Choroid plexus epithelial cell (primary cell): ENCODE measurements around the gene DSG3.
"Not testable (repeated sequence)": the region's sequence is repeated elsewhere in the genome, so short reads cannot be mapped to it uniquely, and the experiment has no call there.

Experiments
- DNase-seq: peaks from one replicate; pipeline ENCODE4 v3.0.0-alpha.2; 2010; ENCODE audit warnings: low read depth
- H3K4me3 ChIP-seq: 2 replicates; pipeline ENCODE4 v1.5.1; 2011; ENCODE audit warnings: low read depth, mild to moderate bottlenecking, control low read depth, low read length, moderate library complexity
- TF ChIP-seq, protein P1 (sequence below): conservative IDR thresholded peaks from 2 replicates; pipeline ENCODE4 v1.5.1; 2011; ENCODE audit warnings: low read depth, mild to moderate bottlenecking, control low read depth, inconsistent platforms, low read length, moderate library complexity

The DSG3 gene

DNA sequence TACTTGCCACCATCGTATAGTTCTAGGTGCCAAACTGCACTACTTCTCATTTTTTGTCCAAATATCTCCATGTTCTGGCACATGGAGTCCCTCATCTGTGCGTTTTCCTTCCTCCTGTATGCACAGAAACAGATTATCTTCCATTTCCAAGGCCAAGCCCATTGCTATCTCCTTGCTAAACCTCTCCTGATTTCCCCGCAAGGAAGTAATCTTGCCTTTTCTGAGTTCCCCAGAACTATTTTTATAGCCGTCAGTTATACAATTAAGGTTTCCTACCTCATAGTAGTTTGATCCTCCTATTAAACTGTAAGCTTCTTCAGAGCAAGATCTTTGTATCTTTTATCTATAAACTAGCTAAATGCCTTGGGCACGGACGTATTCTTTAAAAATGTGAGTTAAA lies 57.6 kb downstream of the DSG3 start:
- no peak for DNase-seq
- TF ChIP-seq, protein P1, sequence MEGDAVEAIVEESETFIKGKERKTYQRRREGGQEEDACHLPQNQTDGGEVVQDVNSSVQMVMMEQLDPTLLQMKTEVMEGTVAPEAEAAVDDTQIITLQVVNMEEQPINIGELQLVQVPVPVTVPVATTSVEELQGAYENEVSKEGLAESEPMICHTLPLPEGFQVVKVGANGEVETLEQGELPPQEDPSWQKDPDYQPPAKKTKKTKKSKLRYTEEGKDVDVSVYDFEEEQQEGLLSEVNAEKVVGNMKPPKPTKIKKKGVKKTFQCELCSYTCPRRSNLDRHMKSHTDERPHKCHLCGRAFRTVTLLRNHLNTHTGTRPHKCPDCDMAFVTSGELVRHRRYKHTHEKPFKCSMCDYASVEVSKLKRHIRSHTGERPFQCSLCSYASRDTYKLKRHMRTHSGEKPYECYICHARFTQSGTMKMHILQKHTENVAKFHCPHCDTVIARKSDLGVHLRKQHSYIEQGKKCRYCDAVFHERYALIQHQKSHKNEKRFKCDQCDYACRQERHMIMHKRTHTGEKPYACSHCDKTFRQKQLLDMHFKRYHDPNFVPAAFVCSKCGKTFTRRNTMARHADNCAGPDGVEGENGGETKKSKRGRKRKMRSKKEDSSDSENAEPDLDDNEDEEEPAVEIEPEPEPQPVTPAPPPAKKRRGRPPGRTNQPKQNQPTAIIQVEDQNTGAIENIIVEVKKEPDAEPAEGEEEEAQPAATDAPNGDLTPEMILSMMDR = no peak
- no peak overlapping the region for H3K4me3 ChIP-seq

DNA sequence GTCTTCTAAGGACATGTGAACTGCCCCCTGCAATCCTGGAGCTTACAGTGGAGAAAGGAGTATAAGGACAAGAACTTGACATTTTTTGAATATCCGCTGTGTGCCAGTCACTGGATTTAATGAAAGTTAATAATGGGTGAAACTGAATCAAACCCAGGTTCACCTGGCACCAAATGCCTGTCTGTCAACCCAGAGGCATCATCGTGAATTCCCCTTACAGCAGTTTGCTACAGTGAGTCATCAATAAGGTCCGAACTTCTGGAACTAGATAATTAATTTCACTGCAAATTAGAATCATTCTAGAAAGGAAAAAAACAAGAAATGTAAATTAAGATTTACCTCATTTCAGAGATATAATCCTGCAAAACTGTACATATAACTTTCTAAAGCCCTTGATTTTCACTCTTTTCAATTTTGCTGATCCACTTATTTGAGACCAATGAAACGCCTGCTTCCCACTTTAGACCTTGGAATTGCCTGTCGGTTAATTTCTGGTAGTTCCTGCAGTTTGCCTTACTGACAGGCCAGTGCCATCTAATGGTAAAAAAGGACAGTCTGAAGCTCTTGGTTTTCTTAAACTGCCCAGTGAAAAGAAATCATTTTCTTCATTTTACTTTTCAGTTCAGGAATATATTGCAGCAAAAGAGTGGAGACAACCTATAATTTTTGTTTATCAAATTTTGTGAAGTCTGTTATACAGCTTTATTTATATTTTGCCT lies 58.6 kb downstream of the DSG3 start:
- no peak overlapping the region for H3K4me3 ChIP-seq
- peak; percentile 78 for DNase-seq
- TF ChIP-seq, protein P1 = peak; percentile 71

DNA sequence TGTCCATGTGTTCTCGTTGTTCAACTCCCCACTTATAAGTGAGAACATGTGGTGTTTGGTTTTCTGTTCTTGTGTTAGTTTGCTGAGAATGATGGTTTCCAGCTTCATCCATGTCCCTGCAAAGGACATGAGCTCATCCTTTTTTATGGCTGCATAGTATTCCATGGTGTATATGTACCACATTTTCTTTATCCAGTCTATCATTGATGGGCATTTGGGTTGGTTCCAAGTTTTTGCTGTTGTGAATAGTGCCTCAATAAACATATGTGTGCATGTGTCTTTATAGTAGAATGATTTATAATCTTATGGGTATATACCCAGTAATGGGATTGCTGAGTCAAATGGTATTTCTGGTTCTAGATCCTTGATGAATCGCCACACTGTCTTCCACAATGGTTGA lies 59.6 kb downstream of the DSG3 start:
- not testable (repeated sequence) for H3K4me3 ChIP-seq, DNase-seq

DNA sequence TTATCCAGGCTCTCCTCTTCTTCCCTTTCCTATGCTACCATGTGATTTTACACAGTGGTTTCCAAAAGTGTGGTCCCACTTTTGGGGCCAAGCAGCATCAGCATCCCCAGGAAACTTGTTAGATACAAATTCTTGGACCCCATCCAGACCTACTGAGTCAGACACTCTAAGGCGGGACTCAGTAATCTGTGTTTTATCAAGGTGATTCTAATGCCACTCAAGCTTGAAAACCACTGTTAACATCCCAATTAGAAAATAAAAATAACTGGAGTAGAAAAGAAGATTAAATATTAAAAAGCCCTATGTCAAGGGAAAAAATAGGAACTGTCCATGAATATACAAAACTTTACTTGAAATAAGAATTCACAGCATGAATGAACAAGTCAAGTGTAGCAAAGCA lies 61.2 kb downstream of the DSG3 start:
- DNase-seq = no peak
- TF ChIP-seq, protein P1 = no peak
- H3K4me3 ChIP-seq = no peak overlapping the region

DNA sequence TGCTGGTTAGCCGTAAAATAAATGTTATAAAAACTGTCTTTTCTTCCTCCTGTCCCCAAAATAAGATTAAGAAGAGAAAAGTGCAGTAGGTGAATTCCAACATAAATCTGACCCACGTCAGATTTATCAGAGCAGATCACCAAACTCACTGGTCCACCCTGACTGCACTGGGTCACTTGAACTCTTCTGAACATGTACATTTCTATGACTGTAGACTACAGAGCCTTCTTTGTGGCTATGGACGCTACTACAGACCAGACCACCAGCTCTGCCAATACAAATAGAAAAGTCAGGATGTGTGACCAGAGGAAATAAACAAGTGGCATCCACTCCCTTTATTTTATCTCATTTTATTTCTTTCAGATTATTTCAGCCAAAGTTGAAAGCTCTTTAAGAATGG lies 62.0 kb downstream of the DSG3 start:
- no peak for DNase-seq
- TF ChIP-seq, protein P1 = no peak
- no peak overlapping the region for H3K4me3 ChIP-seq

DNA sequence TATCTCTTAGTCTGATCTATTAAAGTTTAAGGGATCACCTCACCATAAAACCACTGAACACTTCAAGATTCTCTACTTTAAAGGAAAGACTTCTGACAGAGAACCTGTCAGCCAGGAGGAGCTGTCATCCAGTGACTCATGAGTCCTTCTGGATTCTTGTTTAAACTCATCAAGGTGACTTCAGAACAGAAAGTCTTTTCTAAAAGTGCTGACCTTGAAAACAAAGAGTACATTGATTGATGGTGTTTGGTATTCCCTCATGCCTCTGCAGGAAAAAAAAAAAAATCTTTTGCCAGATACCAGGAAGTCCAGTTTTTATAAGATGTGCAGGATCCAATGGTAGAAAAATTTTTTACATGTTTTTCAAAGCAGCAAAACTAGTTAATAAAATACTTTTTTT lies 62.8 kb downstream of the DSG3 start:
- H3K4me3 ChIP-seq = no peak overlapping the region
- TF ChIP-seq, protein P1 = no peak
- no peak for DNase-seq

DNA sequence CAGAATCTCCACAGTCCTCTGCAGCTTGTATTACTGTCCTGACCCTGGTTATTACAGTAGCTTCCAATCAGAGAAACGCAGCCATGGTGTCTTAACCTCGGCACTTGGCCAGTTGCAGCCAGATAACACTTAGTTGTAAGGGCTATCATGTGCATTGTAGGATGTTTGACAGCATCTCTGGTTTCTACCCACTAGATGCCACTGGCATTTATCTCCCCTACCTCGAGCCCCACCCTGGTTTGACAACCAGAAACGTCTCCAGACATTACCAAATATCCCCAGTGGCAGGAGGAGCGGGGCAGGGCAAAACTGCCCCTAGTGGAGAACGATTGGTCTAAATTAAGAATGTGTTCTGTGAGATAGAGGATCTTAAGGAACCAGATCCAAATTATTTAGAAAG lies 63.6 kb downstream of the DSG3 start:
- DNase-seq = no peak
- no peak overlapping the region for H3K4me3 ChIP-seq
- TF ChIP-seq, protein P1 = no peak
